Smooth muscle cell (in vitro differentiated cells): ENCODE results near the gene IQGAP2. TPM values are rescaled to one million over a fixed set of nuclear protein-coding genes. Genes with fewer than 3 reads are reported as not detected.

Experiments
- DNase-seq: peaks from one replicate; lab custom pipeline; 2025; ENCODE audit not compliant: unreplicated experiment; lab: John Stamatoyannopoulos, UW
- H2AFZ ChIP-seq: fragments of 200-600 bp; sonication (generic); 2 replicates; pipeline ENCODE4 v1.6.0; 2016; ENCODE audit warnings: antibody characterized with exemption, low read depth, mild to moderate bottlenecking
- H3F3A ChIP-seq: fragments of 200-600 bp; sonication (generic); 2 replicates; pipeline ENCODE4 v1.6.0; 2017; ENCODE audit warnings: antibody characterized with exemption, low read depth
- H3K27ac ChIP-seq: fragments of 200-600 bp; sonication (generic); 2 replicates; pipeline ENCODE4 v1.5.1; 2016; ENCODE audit warnings: low read depth, mild to moderate bottlenecking
- H3K27me3 ChIP-seq: fragments of 200-600 bp; sonication (generic); 2 replicates; pipeline ENCODE4 v1.6.1; 2016; ENCODE audit warnings: low read depth, mild to moderate bottlenecking
- H3K36me3 ChIP-seq: fragments of 200-600 bp; sonication (generic); 2 replicates; pipeline ENCODE4 v1.5.1; 2016; ENCODE audit warnings: low read depth
- H3K4me1 ChIP-seq: fragments of 200-600 bp; sonication (generic); 2 replicates; pipeline ENCODE4 v1.5.1; 2016; ENCODE audit warnings: low read depth
- H3K4me2 ChIP-seq: fragments of 200-600 bp; sonication (generic); 2 replicates; pipeline ENCODE4 v1.6.0; 2016; ENCODE audit warnings: mild to moderate bottlenecking
- H3K4me3 ChIP-seq: fragments of 200-600 bp; sonication (generic); 2 replicates; pipeline ENCODE4 v1.5.1; 2016; ENCODE audit warnings: mild to moderate bottlenecking
- H3K79me2 ChIP-seq: fragments of 200-600 bp; sonication (generic); 2 replicates; pipeline ENCODE4 v1.6.0; 2016; ENCODE audit warnings: low read depth, mild to moderate bottlenecking
- H3K9ac ChIP-seq: fragments of 200-600 bp; sonication (generic); 2 replicates; pipeline ENCODE4 v1.6.0; 2016; ENCODE audit warnings: low read depth
- H3K9me3 ChIP-seq: fragments of 200-600 bp; sonication (generic); replicated peaks from 2 replicates; pipeline ENCODE4 v1.5.1; 2016; ENCODE audit warnings: low read depth
- H4K20me1 ChIP-seq: fragments of 200-600 bp; sonication (generic); 2 replicates; pipeline ENCODE4 v1.6.0; 2016; ENCODE audit warnings: low read depth
- CTCF ChIP-seq: fragments of 200-600 bp; sonication (generic); IDR thresholded peaks from 2 replicates; pipeline ENCODE4 v1.5.1; 2017; ENCODE audit warnings: borderline replicate concordance, mild to moderate bottlenecking, antibody characterized with exemption; ENCODE audit not compliant: insufficient read depth, poor library complexity, severe bottlenecking
- WGBS: methylation state at CpG from one replicate; pipeline ENCODE4 v1.1.7; 2016; ENCODE audit warnings: low lambda C conversion rate; 5-methylcytosine and 5-hydroxymethylcytosine counted together
- polyA plus RNA-seq: library from polyadenylated mRNA; unstranded; fragments of >200 nt; fragmentation: Nextera tagmentation; extraction: Ambion mirVana; gene quantifications from 2 replicates; pipeline ENCODE4 v1.2.1, GENCODE V29; 2016
- total RNA-seq: library from RNA; depleted of rRNA; stranded (reverse); fragments of >200 nt; gene quantifications from 2 replicates; pipeline ENCODE4 v1.2.3, GENCODE V29; 2014

The IQGAP2 gene
- total and polyA plus RNA-seq, 2 experiments from 2014 or later = 7.3 to 16.6 TPM

DNA sequence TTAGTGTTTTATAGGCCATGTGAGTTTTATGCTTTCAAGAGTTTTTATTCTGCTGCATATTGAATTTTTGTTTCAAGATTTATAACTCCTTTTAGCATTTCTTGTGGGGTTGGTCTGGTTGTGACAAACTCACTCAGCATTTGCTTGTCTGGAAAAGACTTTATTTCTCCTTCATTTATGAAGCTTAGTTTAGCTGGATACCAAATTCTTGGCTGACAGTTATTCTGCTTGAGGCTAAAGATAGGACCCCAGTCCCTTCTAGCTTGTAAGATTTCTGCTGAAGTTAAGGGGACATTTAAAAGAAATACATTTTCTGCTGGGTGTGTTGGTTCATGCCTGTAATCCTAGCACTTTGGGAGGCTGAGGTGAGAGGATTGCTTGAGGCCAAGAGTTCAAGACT is 36.8 kb downstream of the IQGAP2 start:
- Histone ChIP-seq H3K4me2 (no peak overlapping the region), H3K9me3 (no peaks in the 10 kb centered on the region), H3K9ac (no peak overlapping the region), H3K27me3 (no peaks in the 10 kb centered on the region), H3K27ac (no peak overlapping the region), H3K79me2 (peaks cover 3% of the 10 kb centered on the region), H4K20me1 (no peaks in the 10 kb centered on the region), H3K4me1 (no peaks in the 10 kb centered on the region), H3K36me3 (no peaks in the 10 kb centered on the region), H3F3A (no peaks in the 10 kb centered on the region), H2AFZ (no peak overlapping the region), H3K4me3 (no peak overlapping the region)
- no peak for TF ChIP-seq CTCF
- no peak for DNase-seq

GRCh38 chr5:76441101-76441500 is 38.0 kb downstream of the IQGAP2 start:
- H2AFZ ChIP-seq = no peak overlapping the region
- peaks cover 3% of the 10 kb centered on the region for H3K79me2 ChIP-seq
- H3K9ac ChIP-seq = no peak overlapping the region
- H3K4me3 ChIP-seq = no peak overlapping the region
- 71% methylated on average over 6 of the region's 6 CpGs for WGBS
- no peak overlapping the region for H3K27ac ChIP-seq
- H3K9me3 ChIP-seq = no peaks in the 10 kb centered on the region
- H3K36me3 ChIP-seq = no peaks in the 10 kb centered on the region
- H3K4me2 ChIP-seq = no peak overlapping the region
- H4K20me1 ChIP-seq = no peaks in the 10 kb centered on the region
- H3K27me3 ChIP-seq = no peaks in the 10 kb centered on the region
- no peaks in the 10 kb centered on the region for H3K4me1 ChIP-seq
- no peaks in the 10 kb centered on the region for H3F3A ChIP-seq
- DNase-seq = no peak
- TF ChIP-seq CTCF = no peak

DNA sequence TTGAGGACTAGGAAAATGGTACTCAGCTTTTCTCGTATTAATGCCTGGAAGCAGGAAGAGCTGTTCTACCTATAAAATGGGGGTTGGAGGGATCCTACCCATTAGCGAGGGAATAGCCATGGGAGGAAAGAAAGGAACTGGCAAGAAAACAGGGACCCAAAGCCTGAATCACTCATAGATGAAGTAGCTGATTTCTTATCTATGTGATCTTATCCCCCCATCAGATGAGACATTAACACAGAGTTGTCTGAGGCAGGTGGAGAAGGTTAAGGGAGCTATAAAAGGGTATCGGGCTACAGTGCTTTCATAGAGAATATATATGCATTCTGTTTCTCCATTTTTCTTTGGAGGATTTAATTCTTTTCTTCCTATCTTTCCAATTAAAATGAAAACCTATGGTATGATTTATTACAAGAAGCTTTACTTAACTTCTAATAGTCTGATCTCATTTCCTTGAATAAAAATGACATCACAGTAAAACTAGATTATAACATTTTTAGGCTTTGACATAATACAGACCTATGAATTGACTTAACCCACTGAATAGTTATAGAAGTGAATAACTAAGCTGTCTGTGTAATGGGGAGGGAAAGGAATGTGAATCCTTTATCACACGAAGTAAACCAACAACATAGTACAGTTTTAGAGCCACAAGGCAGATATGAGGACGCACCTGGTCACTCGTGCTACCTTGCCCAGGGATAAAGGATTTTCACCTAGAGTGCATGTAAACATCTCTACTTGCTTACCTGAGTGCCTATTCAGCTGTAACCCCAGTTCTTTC is 39.0 kb downstream of the IQGAP2 start:
- no peak overlapping the region for H2AFZ ChIP-seq
- no peaks in the 10 kb centered on the region for H3K36me3 ChIP-seq
- H3K4me3 ChIP-seq = no peak overlapping the region
- H4K20me1 ChIP-seq = no peaks in the 10 kb centered on the region
- no peak overlapping the region for H3K27ac ChIP-seq
- TF ChIP-seq CTCF = no peak
- no peaks in the 10 kb centered on the region for H3K27me3 ChIP-seq
- DNase-seq = no peak
- WGBS = 81% methylated on average over 6 of the region's 6 CpGs
- no peak overlapping the region for H3K4me2 ChIP-seq
- H3F3A ChIP-seq = no peaks in the 10 kb centered on the region
- no peaks in the 10 kb centered on the region for H3K9me3 ChIP-seq
- no peaks in the 10 kb centered on the region for H3K4me1 ChIP-seq
- no peak overlapping the region for H3K9ac ChIP-seq
- H3K79me2 ChIP-seq = peaks cover 3% of the 10 kb centered on the region
